IMR-90 (cell line): Measurements from ENCODE around the gene RAB3GAP2.

Experiments used
- CEBPB ChIP-seq: IDR thresholded peaks from 2 replicates; pipeline ENCODE4 v1.6.1; 2012; ENCODE audit warnings: low read depth, low read length, improper control_type of control experiment
- CHD1 ChIP-seq: IDR thresholded peaks from 2 replicates; pipeline ENCODE4 v1.6.1; 2012; ENCODE audit warnings: low read depth, low read length, improper control_type of control experiment
- CTCF ChIP-seq: conservative IDR thresholded peaks from 2 replicates; pipeline ENCODE4 v1.5.1; 2012; ENCODE audit warnings: mild to moderate bottlenecking, low read depth, low read length, improper control_type of control experiment
- ELK1 ChIP-seq: fragments of 150-350 bp; IDR thresholded peaks from 2 replicates; pipeline ENCODE4 v1.6.1; 2016; ENCODE audit warnings: low read depth, mild to moderate bottlenecking, low read length, moderate library complexity, borderline replicate concordance
- MAFK ChIP-seq: IDR thresholded peaks from 2 replicates; pipeline ENCODE4 v1.6.1; 2012; ENCODE audit warnings: low read depth, low read length, improper control_type of control experiment
- NFE2L2 ChIP-seq: fragments of 150-350 bp; IDR thresholded peaks from 2 replicates; pipeline ENCODE4 v1.6.1; 2016; ENCODE audit warnings: low read depth, mild to moderate bottlenecking, low read length
- POLR2A ChIP-seq: IDR thresholded peaks from 2 replicates; pipeline ENCODE4 v1.6.1; 2012; ENCODE audit warnings: mild to moderate bottlenecking, low read depth, low read length
- RAD21 ChIP-seq: IDR thresholded peaks from 2 replicates; pipeline ENCODE4 v1.6.1; 2012; ENCODE audit warnings: low read length, improper control_type of control experiment
- RCOR1 ChIP-seq: IDR thresholded peaks from 2 replicates; pipeline ENCODE4 v1.6.1; 2012; ENCODE audit warnings: mild to moderate bottlenecking, low read length, improper control_type of control experiment; ENCODE audit not compliant: insufficient replicate concordance
- RFX5 ChIP-seq: IDR thresholded peaks from 2 replicates; pipeline ENCODE4 v1.8.0; 2012; ENCODE audit warnings: low read depth, mild to moderate bottlenecking, low read length, moderate library complexity
- SMC3 ChIP-seq: fragments of 150-350 bp; IDR thresholded peaks from 2 replicates; pipeline ENCODE4 v1.6.1; 2016; ENCODE audit warnings: low read depth, mild to moderate bottlenecking, antibody characterized with exemption, low read length, moderate library complexity
- USF2 ChIP-seq: fragments of 150-350 bp; IDR thresholded peaks from 2 replicates; pipeline ENCODE4 v1.6.1; 2017; ENCODE audit warnings: mild to moderate bottlenecking, antibody characterized with exemption, low read length, low read depth

GRCh38 chr1:220151454-220151853 lies 120.8 kb downstream of the RAB3GAP2 start:
- TF ChIP-seq POLR2A (no peak), CTCF (no peak), ELK1 (no peak), NFE2L2 (no peak), USF2 (no peak), SMC3 (no peak), RCOR1 (no peak), CEBPB (no peak), MAFK (no peak), RFX5 (no peak), RAD21 (no peak), CHD1 (no peak)
